ENCODE measurements around the gene ATG2B.

- no peak for TF ChIP-seq POLR2A (IDR thresholded peaks at IDR 0.05)
- no peak for TF ChIP-seq CTCF (IDR thresholded peaks at IDR 0.05)
These were observed 5.9 kb downstream of the ATG2B start for GRCh38 chr14:96357216-96357615.

Measured in thyroid gland (tissue), 4 donors.